CD4-positive, alpha-beta T cell treated with Interleukin-17A for 1 hour (primary cell): ENCODE results near the gene HNF4A.
"Not testable (repeated sequence)": the region's sequence is repeated elsewhere in the genome, so short reads cannot be mapped to it uniquely, and the experiment has no call there.

Experiments
- DNase-seq: peaks from one replicate; pipeline ENCODE4 v3.0.0-alpha.2; 2020

Gene HNF4A

GRCh38 chr20:44345941-44346340 is 9.6 kb upstream of the HNF4A start:
- not testable (repeated sequence) for DNase-seq

- no peak for DNase-seq
Observed at GRCh38 chr20:44348168-44348659, 7.3 kb upstream of the HNF4A start.

GRCh38 chr20:44349349-44349748 is 6.2 kb upstream of the HNF4A start:
- DNase-seq: no peak

GRCh38 chr20:44350567-44350966 is 4.9 kb upstream of the HNF4A start:
- DNase-seq: no peak

GRCh38 chr20:44354979-44355497 is 461 bp upstream of the HNF4A start:
- DNase-seq: no peak

- DNase-seq: no peak
Observed at GRCh38 chr20:44356353-44356723, 839 bp downstream of the HNF4A start.

- no peak for DNase-seq
Observed at GRCh38 chr20:44357020-44357419, 1.5 kb downstream of the HNF4A start.

GRCh38 chr20:44357555-44358125 is 2.1 kb downstream of the HNF4A start:
- DNase-seq: no peak

- DNase-seq: no peak
Observed at GRCh38 chr20:44358776-44359175, 3.3 kb downstream of the HNF4A start.

- no peak for DNase-seq
Observed at GRCh38 chr20:44360221-44360620, 4.7 kb downstream of the HNF4A start.

- DNase-seq: no peak
Observed at GRCh38 chr20:44361021-44361420, 5.5 kb downstream of the HNF4A start.

GRCh38 chr20:44362466-44362940 is 7.0 kb downstream of the HNF4A start:
- DNase-seq: no peak

GRCh38 chr20:44364068-44364467 is 8.6 kb downstream of the HNF4A start:
- DNase-seq: no peak

- no peak for DNase-seq
Observed at GRCh38 chr20:44364780-44365179, 9.3 kb downstream of the HNF4A start.

- DNase-seq: no peak
Observed at GRCh38 chr20:44367746-44368145, 12.2 kb downstream of the HNF4A start.

GRCh38 chr20:44370639-44371218 is 15.2 kb downstream of the HNF4A start:
- DNase-seq: no peak

GRCh38 chr20:44382641-44383040 is 27.1 kb downstream of the HNF4A start:
- no peak for DNase-seq

GRCh38 chr20:44384423-44385027 is 29.0 kb downstream of the HNF4A start:
- DNase-seq: peak; percentile 82

GRCh38 chr20:44388466-44389023 is 33.0 kb downstream of the HNF4A start:
- DNase-seq: peak; percentile 67

- no peak for DNase-seq
Observed at GRCh38 chr20:44389871-44390270, 34.4 kb downstream of the HNF4A start.

GRCh38 chr20:44390280-44390679 is 34.8 kb downstream of the HNF4A start:
- no peak for DNase-seq

GRCh38 chr20:44392088-44392775 is 36.7 kb downstream of the HNF4A start:
- no peak for DNase-seq
